ENCODE results near the gene WDR45. TPM values are rescaled to one million over a fixed set of nuclear protein-coding genes. Genes with fewer than 3 reads are reported as not detected.
"Not testable (repeated sequence)": the region's sequence is repeated elsewhere in the genome, so short reads cannot be mapped to it uniquely, and the experiment has no call there.

Gene WDR45
- polyA plus RNA-seq (ENCODE audit: insufficient read length in 3 of 3), result 10 to 100 TPM; 58.9 to 60.2 (median 59.4) TPM

DNA sequence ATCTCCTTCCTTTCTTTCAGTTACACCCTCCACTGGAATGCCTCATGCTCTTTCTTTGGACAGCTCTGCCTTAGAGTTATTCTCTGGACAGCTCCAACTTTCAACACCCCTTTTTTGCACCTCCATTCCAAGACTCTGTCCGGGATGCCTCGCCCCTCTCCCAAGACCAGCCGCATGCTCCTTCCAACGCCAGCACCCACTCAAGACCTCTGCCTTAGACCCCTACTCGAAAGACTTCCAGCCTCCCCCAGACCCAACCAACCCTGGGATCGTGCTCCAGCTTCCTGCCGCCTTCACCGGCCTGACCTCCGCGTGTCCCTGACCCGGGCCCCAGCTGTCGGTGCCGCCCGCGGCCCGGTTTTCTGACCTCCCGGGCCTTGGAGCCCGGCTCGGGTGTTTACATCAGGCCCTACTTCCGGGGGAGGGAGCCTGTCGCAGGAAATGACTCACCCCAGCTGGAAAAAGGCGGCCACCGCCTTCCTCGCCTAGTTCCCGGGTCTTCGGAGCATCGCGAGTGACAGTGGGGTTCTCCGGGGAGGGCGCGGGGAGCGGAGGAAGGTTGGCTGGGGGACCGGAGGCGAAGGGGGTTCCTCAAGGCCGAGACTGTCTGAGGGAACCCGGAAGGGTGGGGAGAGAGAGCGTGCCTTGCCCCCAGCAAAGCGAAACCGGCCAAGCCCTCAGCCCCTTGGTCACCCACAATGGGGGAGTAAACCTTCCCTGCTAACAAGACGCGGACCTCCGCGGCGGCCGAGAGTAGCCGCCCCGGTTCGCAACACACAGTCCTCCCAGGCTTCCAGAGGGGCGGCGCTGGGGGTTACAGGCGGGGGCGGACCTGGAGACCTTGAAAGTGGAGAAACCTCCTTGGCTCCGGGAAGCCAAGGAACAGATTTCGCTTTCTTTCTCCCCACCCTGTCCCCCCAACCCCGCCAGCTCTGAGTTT, at the start of gene WDR45:
WDR45 (minus strand) TSS at position 399 of the 940 bp plus-strand sequence. CDS start 1,792 bp downstream, outside the sequence.
- DNase-seq (ENCODE audit: low read depth in 3 of 3, low spot score in 2 of 3), result peak in 1 of 3 donors; percentile 52

GRCh38 chrX:49129427-49129826, 49.7 kb upstream of the WDR45 start:
- no peak for DNase-seq (ENCODE audit: low read depth in 3 of 3, low spot score in 2 of 3)

DNA sequence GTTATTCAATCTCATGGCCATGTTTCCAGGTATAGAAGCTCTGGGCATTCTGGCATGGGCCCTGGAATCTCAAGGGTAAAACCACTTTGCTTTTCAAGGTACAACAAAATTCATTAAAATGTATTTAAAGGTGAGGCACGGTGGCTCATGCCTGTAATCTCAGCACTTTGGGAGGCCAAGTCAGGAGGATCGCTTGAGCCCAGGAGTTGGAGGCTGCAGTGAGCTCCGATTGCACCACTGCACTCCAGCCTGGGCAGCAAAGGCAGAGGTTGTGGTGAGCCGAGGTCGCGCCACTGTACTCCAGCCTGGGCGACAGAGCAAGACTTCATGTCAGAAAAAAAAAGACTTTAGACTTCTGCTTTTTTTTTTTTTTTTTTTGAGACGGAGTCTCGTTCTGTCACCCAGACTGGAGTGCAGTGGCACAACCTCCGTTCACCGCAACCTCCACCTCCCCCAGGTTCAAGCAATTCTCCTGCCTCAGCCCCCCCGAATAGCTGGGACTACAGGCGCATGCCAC, 48.1 kb upstream of the WDR45 start:
- not testable (repeated sequence) for DNase-seq (ENCODE audit: low read depth in 3 of 3, low spot score in 2 of 3)

DNA sequence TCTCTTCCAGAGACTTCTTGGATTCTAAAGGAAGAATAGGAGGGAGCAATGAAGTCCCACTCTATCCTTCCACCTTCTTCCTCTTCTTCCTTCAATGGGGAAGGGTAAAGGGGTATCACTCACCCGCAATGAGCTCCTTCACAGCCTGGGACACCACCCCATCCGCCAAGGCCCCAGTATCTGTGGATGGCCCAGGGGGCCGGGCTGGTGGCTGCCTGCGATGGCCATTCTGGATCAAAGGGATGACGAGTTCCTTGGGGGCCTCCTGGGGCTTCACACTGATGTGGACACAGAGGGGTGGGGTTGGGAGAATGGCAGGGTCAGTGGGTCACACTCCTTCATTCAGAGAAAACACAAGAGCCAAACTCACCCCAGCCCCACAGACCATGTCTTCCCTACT, 42.8 kb upstream of the WDR45 start:
- DNase-seq (ENCODE audit: low read depth in 3 of 3, low spot score in 2 of 3), result no peak

DNA sequence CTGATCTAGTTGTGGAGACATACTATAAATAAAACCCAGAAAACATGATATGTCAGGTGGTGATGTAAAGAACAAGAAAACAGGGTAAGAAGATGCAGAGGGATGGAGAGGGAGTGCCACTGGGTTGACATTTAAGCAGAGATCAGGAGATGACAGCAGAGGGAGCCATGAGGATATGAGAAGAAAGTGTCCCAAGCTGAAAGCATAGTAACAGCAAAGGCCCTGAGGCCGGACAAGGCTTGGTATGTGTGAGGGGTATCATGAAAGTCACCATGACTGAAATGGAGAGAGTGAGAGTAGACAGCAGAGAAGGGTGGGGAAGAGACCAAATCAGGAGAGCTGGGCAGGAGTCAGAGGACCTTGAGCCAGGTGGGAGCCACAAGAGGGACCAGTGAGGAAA, 40.4 kb upstream of the WDR45 start:
- no peak for DNase-seq (ENCODE audit: low read depth in 3 of 3, low spot score in 2 of 3)

DNA sequence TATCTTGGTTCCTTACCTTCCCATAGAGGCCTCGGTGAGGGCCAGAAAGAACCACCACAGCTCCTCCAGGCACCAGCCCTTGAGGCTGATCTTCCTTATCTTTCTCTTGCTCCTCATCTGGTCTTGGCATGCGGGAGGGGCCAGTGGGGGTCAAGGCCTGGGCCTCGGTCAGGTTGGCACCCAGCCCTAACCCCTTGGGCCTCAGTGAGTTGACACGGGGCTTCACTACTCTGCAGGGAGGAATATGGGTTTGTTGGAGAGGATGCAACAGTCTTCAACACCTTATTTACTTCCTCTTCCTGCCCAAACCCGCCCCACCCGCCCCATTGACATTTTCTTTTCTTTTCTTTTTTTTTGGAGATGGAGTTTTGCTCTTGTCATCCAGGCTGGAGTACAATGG, 37.9 kb upstream of the WDR45 start:
- DNase-seq (ENCODE audit: low read depth in 3 of 3, low spot score in 2 of 3), result no peak

DNA sequence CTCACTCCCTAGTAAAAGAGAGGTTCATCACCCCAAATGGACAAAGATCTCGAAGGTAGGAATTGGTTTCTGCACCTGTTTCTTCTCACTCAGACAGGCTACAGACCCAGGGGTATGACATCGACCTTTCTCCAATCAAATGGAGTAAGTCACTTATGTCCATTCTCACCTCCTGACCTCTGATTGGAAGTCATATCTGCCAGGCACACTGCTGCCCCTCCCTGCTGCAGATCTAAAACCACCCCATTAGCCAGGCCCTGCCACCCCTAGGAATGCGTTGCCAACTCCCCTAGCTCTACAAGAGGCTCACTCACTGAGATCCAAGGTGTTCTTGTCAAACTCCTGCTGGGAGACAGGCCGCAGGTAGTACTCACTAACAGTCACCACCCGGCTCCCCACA, 37.0 kb upstream of the WDR45 start:
- DNase-seq (ENCODE audit: low read depth in 3 of 3, low spot score in 2 of 3), result no peak

GRCh38 chrX:49116076-49116475, 36.4 kb upstream of the WDR45 start:
- DNase-seq (ENCODE audit: low read depth in 3 of 3, low spot score in 2 of 3), result no peak

GRCh38 chrX:49111791-49112190, 32.1 kb upstream of the WDR45 start:
- DNase-seq (ENCODE audit: low read depth in 3 of 3, low spot score in 2 of 3), result no peak

- DNase-seq (ENCODE audit: low read depth in 3 of 3, low spot score in 2 of 3), result no peak
Observed at GRCh38 chrX:49110417-49110816, 30.7 kb upstream of the WDR45 start.

DNA sequence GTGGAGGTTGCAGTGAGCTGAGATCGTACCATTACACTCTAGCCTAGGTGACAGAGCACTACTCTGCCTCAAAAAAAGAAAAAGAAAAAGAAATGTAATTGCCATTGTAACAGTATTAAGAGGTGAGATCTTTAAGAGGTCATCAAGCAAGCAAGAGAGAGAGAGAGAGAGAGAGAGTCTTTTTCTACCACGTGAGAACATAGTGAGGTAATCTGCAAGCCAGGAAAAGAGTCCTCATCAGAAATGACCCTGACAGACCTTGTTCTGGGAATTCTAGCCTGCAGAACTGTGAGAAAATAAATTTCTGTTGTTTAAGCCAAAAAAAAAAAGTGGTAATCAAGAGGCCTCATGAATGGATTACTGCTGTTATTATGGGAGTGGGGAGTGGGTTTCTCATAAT, 29.0 kb upstream of the WDR45 start:
- DNase-seq (ENCODE audit: low read depth in 3 of 3, low spot score in 2 of 3), result no peak

DNA sequence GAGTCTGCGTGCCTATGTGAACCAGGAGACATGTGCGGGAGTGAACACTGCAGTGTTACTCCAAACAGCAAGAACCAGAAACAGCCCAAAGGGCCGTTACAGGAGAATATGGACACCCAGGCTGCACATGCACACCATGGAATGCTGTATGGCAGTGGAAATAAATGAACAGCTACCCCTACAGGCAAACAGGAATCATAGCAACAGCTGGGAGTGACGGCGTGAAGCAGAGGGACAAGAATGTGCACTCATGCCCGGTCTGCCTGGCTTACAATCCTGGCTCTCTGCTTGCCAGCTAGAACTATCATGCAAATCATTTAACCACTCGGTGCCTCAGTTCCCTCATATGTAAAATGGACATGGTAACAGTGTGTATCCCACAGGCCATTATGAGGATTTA, 27.2 kb upstream of the WDR45 start:
- no peak for DNase-seq (ENCODE audit: low read depth in 3 of 3, low spot score in 2 of 3)

GRCh38 chrX:49106296-49106695, 26.6 kb upstream of the WDR45 start:
- DNase-seq (ENCODE audit: low read depth in 3 of 3, low spot score in 2 of 3), result no peak

DNA sequence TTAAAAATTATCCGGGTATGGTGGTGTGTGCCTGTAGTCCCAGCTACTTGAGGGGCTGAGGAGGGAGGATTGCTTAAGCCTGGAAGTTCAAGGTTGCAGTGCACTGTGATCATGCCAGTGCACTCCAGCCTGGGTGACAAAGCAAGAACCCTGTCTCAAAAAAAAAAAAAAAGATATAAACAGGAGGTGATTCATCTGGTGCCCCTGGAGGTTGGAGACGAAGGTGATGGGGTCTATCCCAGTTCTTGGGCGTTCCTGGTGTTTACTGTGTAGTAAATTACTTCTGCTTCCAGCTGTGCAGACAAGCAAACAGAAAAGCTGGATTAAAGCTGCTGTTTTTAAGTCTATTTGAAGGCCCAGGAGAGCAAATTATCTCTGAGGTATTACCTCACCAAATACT, 23.9 kb upstream of the WDR45 start:
- DNase-seq (ENCODE audit: low read depth in 3 of 3, low spot score in 2 of 3), result no peak

DNA sequence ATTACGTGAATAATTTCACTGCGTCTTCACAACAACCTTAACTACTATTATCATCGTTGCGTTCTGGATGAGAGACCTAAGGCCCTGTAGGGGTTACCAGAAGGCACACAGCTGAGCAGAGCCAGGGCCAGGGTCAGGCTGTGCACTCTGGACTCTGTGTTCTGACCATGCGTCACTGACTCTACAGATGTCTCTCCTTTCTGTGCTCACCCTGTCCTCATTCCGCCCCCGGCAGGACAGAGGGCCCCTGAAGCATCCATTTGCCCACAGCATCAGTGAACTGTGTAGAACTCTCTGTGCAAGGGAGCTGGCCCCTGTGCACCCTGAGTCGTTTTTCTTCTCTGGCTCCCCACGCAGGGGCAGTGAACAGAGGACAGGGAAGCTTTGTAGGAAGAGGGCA, 22.5 kb upstream of the WDR45 start:
- DNase-seq (ENCODE audit: low read depth in 3 of 3, low spot score in 2 of 3), result no peak

- no peak for DNase-seq (ENCODE audit: low read depth in 3 of 3, low spot score in 2 of 3)
Observed at GRCh38 chrX:49101629-49101984, 21.9 kb upstream of the WDR45 start.

- DNase-seq (ENCODE audit: low read depth in 3 of 3, low spot score in 2 of 3), result peak; percentile 62 to 87 (median 76)
Observed at GRCh38 chrX:49100704-49101628, 21.3 kb upstream of the WDR45 start.

DNA sequence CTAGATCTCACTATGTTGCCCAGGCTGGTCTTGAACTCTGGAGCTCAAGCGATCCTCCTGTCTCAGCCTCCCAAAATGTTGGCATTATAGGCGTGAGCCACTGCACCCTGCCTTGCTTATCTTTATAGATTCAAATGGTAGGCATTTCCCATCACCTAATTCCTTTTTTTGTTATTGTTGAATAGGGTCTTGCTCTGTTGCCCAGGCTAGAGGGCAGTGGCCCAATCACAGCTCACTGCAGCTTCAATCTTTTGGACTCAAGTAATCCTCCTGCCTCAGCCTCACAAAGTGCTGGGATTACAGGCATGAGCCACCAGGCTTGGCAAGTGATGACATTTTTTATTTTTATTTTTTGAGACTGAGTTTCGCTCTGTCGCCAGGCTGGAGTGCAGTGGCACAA, 16.7 kb upstream of the WDR45 start:
- DNase-seq (ENCODE audit: low read depth in 3 of 3, low spot score in 2 of 3), result no peak

DNA sequence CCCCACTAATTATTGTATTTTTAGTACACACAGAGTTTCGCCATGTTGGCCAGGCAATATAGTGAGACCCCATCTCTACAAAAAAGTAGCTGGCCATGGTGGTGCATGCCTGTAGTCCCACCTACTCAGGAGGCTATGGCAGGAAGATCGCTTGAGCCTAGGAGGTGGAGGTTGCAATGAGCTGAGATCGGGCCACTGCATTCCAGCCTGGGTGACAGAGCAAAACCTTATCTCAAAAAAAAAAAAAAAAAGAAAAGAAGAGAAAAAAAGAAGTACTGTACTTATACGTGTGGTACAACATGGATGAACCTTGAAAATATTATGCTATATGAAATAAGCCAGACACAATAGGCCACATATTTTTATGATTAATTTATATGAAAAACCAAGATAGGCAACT, 9.9 kb upstream of the WDR45 start:
- no peak for DNase-seq (ENCODE audit: low read depth in 3 of 3, low spot score in 2 of 3)

GRCh38 chrX:49082271-49082871, 2.7 kb upstream of the WDR45 start:
- no peak for DNase-seq (ENCODE audit: low read depth in 3 of 3, low spot score in 2 of 3)

- no peak for DNase-seq (ENCODE audit: low read depth in 3 of 3, low spot score in 2 of 3)
Observed at GRCh38 chrX:49077941-49078340, 1.7 kb downstream of the WDR45 start.

Data from right renal cortex interstitium (tissue), 3 donors.